Vagina (tissue), 2 donors: ENCODE results near the gene CUEDC2.

ENCODE experiments used
- CTCF ChIP-seq, 3 experiments: fragments of 450-650 bp in 2 of 3; fragments of 200-600 bp in 1 of 3; sonication (generic) in 1 of 3; IDR thresholded peaks; one replicate each; pipeline ENCODE4 v1.5.1; 2017 to 2019; ENCODE audit warnings: antibody characterized with exemption in 3 of 3, mild to moderate bottlenecking in 2 of 3, moderate library complexity in 2 of 3
- POLR2A ChIP-seq, 2 donors: fragments of 450-650 bp; IDR thresholded peaks; one replicate each; pipeline ENCODE4 v1.6.1; 2017; ENCODE audit warnings: antibody characterized with exemption in 2 of 2, mild to moderate bottlenecking in 2 of 2, moderate library complexity in 2 of 2

GRCh38 chr10:102470579-102471546 lies 38.5 kb upstream of the CUEDC2 start:
- TF ChIP-seq CTCF (IDR thresholded peaks at IDR 0.05) (no peak), POLR2A (IDR thresholded peaks at IDR 0.05) (no peak)
